GM19193 (cell line): Measurements from ENCODE around the gene FGFR2.

ENCODE experiments used
- POLR2A ChIP-seq: IDR thresholded peaks from 4 replicates; pipeline ENCODE4 v1.6.1; 2011; ENCODE audit not compliant: insufficient read depth, insufficient read length; ENCODE audit errors: extremely low read depth

Gene FGFR2

DNA sequence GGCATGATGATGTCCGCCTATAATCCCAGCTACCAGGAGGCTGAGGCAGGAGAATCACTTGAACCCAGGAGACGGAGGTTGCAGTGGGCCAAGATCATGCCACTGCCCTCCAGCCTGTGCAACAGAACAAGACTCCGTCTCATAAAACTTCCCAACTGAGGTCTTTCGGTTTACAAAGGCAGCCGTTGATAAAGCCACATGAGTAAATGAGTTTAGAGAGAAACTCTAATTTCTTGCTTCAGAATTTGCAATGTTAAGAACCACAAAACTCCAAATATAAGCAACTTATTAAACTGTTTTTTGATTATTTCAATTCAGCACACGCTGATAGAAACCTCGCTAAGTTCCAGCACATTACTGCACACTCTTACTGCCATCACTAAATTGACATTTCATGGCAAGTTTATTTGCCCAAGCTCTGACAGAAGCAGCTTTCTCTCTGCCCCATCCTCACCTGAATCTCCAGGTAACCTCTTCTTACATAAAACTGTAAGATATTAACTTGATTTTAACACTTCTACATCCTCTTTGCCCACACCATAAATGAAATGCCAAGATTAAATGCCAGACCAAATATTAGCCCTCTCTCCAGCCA, 67.7 kb downstream of the FGFR2 start:
- TF ChIP-seq POLR2A, result no peak

DNA sequence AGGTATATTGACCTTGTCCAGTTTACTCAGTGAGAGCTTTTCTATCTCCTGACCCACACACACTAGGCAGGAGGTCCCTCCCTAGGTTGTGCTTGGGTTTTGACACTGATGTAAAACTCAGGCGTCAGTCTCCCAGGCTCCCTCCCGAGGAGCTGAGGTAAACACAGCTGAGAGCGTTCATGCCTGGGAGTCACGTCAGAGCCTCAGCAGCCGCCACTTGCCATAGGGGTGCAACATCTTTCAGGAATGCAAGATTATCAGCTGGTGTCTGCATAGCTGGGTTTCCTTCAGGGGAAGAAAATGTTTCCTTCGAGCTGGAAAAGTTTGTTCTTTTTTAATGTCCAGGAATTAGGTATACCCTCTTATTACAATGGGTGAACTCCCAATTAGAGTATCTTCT, 70.6 kb downstream of the FGFR2 start:
- no peak for TF ChIP-seq POLR2A

DNA sequence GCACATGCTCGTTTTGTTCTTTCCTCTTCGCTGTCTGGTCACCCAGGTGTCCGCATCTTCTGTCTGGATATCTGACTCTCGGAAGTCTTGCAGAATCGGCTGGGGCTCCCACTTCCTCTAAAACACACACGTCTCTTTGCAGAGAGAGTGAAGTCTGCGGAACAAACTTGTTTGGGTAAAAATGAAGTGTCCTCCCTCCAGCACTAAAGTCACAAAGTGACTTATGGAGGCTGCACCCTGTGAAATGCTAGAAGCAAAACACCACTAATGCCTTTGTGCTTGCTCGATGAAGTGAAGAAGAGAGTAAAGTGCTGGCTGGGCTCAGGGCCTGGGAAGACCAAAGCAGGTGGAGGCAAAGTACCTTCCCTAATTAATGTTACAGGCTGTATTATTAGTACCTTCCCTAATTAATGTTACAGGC, 71.4 kb downstream of the FGFR2 start:
- TF ChIP-seq POLR2A, result no peak

DNA sequence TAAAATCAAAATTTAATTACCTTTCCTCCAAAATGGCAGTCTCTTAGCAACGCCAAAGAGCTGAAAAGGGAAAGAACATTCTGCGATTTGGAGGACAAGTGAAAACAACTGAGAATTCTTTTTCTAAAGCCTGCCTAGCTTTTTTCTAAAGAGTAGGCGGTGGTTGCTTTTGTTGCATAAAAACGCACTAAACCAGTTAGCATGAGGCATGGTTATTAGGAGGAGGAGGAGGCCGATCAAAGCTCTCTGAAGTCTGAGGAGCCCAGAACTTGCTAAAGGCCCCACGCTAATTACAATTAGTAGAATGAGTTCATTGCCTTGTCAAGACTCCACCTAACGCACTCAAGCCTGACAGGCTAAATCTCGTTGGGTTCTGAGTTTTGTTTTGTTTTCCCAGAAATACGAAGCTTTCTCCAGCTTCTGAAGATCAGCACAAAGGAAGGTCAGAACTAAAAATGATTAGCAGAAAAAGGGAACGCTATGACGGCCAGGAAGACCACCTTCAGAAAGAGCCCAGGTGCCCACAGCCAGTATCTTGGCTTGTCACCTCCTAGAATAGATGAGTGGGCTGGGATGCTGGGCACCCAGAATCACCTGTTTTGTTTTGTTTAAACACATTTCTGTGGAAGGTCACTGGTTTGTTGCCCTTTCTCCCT, 72.0 kb downstream of the FGFR2 start:
- TF ChIP-seq POLR2A, result no peak

DNA sequence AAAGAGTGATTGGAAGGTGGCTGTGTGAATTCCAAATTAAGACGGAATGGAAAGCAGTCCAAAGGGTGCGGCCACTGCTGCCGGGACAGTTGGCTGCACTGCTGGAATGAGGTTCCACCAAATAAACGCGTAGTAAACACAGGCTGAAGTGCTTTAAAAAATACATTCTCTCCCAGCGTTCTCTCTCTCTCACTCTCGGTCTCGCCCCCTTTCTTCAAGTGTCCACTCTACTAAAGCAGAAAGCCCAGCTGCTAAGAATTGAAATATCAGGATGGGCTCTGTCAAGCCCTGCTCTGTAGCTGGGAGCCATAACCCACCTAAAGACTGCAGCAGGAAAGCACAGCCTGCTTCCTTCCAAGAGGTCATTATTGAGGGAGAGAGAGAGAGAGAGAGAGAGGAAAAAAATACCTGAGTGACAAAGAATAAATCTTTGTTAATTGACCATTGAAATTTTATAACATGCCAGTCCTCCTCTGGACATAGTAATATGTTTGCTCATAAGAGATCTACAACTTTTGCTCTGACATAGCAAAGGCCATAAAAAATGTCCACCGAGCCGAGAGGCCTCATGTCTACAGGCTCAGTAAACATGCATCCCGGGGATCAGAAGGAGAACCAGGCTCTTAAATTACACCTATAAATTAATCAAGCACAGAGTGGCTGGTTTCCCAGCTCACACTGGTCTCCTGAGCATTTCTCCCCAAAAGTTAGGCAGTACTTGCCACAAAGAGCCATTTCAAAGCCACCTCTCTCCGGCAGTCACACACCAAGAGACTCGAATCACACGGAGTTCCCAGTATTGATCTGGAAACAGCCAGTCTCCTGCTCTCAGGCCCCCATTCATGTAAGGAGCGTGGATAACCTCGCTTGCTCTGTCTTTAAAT, 72.8 kb downstream of the FGFR2 start:
- TF ChIP-seq POLR2A, result no peak

DNA sequence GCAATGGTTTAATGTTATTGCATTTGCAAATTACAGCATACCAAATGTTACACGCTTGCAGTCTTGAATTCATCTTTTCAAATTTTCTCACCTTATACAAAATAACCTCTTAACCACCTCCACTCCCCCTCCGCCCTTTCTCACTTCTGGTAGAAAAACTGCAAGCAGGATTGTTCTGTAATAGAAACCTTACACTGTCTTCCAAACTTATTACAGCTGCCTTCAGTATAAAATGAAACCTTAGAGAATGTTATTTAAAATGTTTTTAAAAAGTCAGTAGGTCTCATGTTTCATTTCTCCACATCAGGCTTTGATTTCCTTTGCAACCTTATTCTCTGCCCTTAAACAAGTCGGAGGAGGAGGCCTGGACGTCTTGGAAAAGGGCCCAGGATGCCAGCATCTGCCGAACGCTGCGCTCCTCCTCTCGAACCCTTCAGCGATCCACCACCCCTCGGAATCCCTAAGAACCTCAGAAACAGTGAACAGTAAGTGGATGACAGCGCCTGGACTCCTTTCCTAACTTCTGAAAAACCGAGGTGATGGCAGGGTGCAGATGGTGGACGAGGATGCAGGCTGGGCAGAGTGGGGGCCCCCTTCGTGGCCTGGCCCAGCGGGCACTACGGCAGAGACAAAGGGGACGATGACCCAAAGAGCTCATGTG, 74.0 kb downstream of the FGFR2 start:
- no peak for TF ChIP-seq POLR2A

DNA sequence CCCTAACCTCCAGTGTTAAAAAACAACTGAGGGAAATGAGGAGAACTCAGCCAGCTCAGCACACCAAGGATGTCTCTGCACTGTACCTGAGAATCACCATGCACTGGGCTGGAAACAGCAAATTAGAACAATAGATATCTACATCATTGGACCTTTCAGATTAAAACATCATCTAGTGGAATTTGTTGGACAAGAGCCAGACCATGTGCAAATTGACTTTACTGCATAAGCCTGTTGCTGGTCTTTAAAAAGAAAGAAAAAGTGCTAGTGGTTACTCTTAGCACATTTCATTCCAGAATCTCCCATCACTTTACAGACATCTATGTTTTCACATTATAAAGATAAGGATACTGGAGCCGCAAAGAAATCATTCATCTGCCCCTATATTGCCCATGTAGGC, 75.4 kb downstream of the FGFR2 start:
- no peak for TF ChIP-seq POLR2A

DNA sequence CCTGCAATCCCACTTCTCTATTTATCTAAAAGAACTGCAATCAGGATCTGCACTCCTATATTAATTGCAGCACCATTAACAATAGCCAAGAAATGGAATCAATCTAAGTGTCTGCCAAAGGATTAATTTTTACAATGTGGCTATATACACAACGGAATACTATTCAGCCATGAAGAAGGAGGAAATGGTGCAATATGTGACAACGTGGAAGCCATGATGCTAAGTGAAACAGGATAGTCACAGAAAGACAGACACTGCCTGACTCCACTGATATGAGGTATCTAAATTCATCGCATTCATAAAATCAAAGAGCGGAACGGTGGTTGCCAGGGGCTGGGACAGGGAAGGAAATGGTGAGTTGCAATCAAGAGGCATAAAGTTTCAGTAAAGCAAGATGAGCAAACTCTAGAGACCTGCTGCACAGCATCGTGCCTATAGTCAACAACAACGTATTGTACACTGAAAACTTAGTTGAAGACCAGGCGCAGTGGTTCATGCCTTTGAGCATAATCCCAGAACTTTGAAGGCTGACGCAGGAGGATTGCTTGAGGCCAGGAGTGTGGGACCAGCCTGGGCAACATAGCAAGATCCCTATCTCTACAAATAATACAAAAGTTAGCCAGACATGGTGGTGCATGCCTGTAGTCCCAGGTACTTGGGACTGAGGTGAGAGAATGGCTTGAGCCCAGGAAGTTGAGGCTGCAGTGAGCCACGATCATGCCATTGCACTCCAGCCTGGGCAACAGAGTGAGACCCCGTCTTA, 76.3 kb downstream of the FGFR2 start:
- TF ChIP-seq POLR2A, result no peak

DNA sequence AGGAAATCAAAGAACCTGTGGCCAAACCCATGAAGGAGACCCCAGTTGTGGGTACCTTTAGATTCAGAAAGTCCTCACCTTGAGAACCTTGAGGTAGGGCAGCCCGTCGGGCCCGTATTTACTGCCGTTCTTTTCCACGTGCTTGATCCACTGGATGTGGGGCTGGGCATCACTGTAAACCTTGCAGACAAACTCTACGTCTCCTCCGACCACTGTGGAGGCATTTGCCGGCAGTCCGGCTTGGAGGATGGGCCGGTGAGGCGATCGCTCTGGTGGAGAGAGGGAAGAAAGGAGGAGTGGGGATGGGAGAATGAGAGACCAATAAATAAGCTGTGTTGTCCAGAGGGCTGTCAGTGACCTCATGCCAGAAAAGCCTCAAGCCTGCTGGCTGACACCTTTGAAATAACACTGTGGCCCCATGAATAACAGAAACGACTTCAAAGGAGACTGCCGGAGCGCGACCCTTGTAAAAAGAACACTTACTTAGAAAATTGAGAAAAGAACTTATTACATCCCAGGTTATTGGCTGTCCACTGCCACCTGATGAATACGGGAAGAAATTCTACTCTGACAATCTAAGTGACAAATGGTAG, 78.2 kb downstream of the FGFR2 start:
- no peak for TF ChIP-seq POLR2A

DNA sequence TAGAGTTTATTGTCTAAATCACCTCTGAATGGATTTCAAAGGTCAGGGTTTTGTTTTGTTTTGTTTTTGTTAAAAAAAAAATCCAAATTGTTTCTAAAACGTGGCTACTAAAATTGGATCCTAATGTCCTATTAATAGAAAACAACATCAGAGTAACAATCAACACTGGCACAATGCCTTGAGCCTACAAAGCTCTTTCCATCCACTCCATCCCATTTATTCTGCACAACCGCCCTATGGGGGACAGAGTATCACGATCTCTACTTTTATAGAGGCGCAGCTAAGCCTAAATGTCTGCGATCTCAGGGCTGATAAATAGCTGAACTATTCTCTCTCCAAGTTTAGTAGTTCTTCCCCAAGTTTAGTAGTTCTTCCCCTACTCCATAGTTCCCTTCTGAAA, 78.8 kb downstream of the FGFR2 start:
- no peak for TF ChIP-seq POLR2A

DNA sequence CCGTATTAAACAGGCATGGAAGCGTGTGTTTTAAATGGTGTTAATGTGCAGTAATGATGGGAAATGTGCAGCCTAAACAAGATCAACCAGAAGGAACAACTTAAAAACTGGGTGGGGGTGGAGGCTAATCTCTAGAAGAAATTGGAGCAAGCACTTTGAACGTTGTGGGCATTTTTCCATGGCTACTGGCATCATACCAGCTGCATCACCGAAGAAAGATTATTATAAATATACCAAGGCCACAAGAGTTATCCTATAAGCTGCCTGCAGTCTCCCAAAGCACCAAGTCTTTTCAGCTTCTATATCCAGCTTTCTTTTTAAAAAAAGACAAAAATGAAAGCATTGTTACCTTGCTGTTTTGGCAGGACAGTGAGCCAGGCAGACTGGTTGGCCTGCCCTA, 79.9 kb downstream of the FGFR2 start:
- no peak for TF ChIP-seq POLR2A

DNA sequence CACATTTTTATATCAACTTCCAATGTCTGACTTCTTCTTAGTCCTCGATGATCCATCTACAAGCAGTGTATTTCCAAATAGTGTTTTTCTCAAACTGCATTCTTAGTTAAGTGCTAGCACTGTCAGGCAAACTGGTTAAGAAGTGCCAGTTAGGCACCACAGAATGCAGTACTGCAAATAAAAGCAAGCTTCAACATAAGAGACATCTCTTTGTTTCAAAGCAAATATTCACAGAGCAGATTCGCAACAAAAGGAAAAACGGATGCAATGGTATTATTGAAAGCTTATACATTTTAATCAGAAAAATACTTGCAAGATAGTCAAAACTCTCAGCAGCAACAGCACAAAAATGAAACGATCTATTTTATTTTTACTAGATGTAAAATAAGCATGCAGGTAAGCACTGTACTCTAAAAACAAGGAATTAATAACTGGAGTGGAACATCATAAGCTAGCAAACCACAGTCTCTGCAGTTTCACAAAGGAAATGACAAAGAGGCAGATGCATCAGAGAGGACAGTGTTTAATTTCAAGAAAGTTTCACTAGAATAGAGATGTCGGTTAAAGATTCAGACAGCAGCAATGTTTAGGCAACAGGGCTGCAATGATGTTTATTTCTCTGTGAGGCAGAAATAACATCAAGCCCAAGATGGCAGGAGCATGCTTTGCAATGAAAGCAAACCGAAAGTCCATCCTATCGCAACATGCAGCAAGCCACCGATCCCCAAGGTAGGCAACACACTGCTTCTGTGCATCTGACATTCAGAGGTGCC, 82.0 kb downstream of the FGFR2 start:
- no peak for TF ChIP-seq POLR2A

DNA sequence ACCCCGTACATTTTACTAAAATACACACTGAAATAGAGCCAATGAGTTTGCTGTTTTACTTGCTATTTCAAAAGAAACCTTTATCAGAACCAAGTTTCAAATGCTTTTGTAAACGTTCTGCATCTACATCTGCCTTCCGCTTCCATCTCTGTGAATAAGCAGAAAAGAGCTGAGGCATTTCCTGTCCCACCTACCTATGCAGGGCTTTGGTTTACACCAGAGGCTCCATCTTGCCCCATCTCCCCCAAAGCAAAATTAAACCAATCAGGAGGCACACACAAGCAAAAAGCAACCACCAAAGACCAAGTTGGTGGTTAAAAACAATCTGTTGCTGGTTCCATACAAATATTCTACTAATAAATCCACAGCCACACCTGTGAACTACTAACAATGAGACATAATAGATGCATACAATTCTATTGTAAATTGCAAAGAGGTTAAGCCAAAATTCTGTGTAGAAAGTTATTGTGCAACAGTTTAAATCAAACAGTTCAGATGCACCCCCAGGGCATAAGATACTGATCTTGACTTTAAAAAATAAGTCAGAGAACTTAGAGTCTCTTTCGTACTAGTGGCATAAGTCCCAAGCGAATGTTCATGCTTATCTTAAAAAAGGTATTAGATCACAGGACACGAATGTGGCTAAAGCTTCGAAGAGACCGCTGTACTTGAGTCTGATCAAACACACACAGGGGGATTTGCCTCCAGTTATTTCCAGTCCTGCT, 83.9 kb downstream of the FGFR2 start:
- no peak for TF ChIP-seq POLR2A

DNA sequence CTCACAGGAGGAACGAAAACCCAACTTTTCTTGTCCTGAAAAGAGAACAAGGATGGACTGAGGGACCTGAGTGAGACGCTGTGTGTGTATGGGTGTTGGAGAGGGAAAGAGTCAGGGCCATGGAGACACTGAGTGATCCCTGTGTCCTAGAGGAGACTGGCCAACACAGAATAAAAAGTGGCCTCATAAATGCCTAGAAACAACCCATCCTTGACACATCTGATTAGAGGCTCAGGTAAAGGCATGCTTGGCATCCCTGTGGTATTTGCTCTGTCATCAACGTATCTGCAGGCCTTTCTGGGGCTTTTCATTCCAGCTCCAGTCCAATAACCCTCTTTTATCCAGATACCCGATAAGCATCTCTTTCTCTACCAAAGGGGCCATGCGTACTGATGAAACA, 86.3 kb downstream of the FGFR2 start:
- TF ChIP-seq POLR2A, result no peak

DNA sequence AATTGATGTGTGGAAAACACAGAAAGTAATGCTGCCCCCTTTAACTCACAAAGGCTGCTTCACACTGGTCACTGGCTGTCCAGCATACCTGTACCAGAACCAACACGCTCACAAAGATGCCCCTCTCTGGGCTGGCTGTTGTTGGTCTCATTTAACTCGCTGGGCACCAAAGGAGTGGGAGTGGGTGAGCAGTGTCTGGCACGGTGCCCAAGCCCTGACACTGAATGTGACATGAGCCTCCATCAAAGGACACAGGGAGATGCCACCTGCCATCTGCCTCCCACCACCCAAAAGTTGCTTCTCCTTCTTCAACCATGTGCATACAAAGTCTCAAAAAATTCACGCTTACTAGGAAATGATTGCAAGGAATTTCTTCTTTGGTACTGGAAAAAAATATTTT, 86.8 kb downstream of the FGFR2 start:
- TF ChIP-seq POLR2A, result no peak
